Gastroesophageal sphincter (tissue), 4 donors: ENCODE data around the gene ZBTB25. TPM values are rescaled to one million over a fixed set of nuclear protein-coding genes. Genes with fewer than 3 reads are reported as not detected.

Experiments
- ATAC-seq: fragments of 150-250 bp; one replicate; pipeline ENCODE4 v1.9.1; 2016; ENCODE audit warnings: mild to moderate bottlenecking, moderate library complexity
- H3K27ac ChIP-seq, 4 donors: fragments of 200-600 bp; sonication (generic) in 3 of 4; 1 replicate in 3 of 4; 2 replicates in 1 of 4; pipeline ENCODE4 v1.5.1; 2016 to 2019
- H3K27me3 ChIP-seq: fragments of 200-600 bp; sonication (generic); one replicate; pipeline ENCODE4 v1.5.1; 2019
- H3K36me3 ChIP-seq, 2 donors: fragments of 200-600 bp; sonication (generic); one replicate each; pipeline ENCODE4 v1.5.1; 2019; ENCODE audit warnings: control low read depth in 1 of 2
- H3K4me1 ChIP-seq, 3 donors: fragments of 200-600 bp; sonication (generic); 1 replicate in 2 of 3; 2 replicates in 1 of 3; pipeline ENCODE4 v1.5.1; 2016 to 2019; ENCODE audit warnings: control low read depth in 2 of 3
- H3K4me3 ChIP-seq, 2 donors: fragments of 200-600 bp; sonication (generic); one replicate each; pipeline ENCODE4 v1.5.1; 2019; ENCODE audit warnings: mild to moderate bottlenecking in 1 of 2, moderate library complexity in 1 of 2
- H3K9me3 ChIP-seq, 3 donors: fragments of 200-600 bp; sonication (generic); one replicate each; pipeline ENCODE4 v1.5.1; 2017 to 2019; ENCODE audit warnings: control low read depth in 2 of 3
- CTCF ChIP-seq, 4 experiments: fragments of 200-600 bp in 2 of 4; fragments of 450-650 bp in 2 of 4; sonication (generic) in 1 of 4; IDR thresholded peaks; one replicate each; pipeline ENCODE4 v1.5.1; 2017 to 2019; ENCODE audit warnings: antibody characterized with exemption in 4 of 4, mild to moderate bottlenecking in 2 of 4, moderate library complexity in 2 of 4
- EP300 ChIP-seq: sonication (generic); formaldehyde crosslinking; IDR thresholded peaks from one replicate; pipeline ENCODE4 v1.6.1; 2017; ENCODE audit warnings: antibody characterized with exemption, mild to moderate bottlenecking
- POLR2A ChIP-seq, 2 donors: fragments of 450-650 bp; IDR thresholded peaks; one replicate each; pipeline ENCODE4 v1.6.1; 2017; ENCODE audit warnings: antibody characterized with exemption in 2 of 2, mild to moderate bottlenecking in 2 of 2, moderate library complexity in 1 of 2
- POLR2AphosphoS5 ChIP-seq: sonication (generic); formaldehyde crosslinking; IDR thresholded peaks from one replicate; pipeline ENCODE4 v1.6.1; 2017; ENCODE audit warnings: antibody characterized with exemption
- WGBS, 2 donors: methylation state at CpG; one replicate each; pipeline ENCODE4 v1.1.5; 2018; ENCODE audit warnings: low coverage in 1 of 2; 5-methylcytosine and 5-hydroxymethylcytosine counted together
- total RNA-seq, 4 donors: library from RNA; depleted of rRNA; stranded (reverse); fragments of >200 nt; gene quantifications; one replicate each; pipeline ENCODE4 v1.1.0, GENCODE V29; 2016

ZBTB25 gene
- total RNA-seq, 4 donors from 2014 or later: 7.4 to 12.5 (median 9.8) TPM

GRCh38 chr14:64410084-64410774 is 93.4 kb downstream of the ZBTB25 start:
- WGBS, 2 donors: 100% methylated on average over 1 of the region's 5 CpGs; no CpG with 5 or more reads in 1 of the 2 donors
- Histone ChIP-seq H3K9me3 (no peaks in the 10 kb centered on the region), H3K27ac (no peak overlapping the region), H3K36me3 (peaks cover 0 to 43% of the 10 kb centered on the region in 2 donors), H3K4me3 (no peak overlapping the region), H3K27me3 (no peaks in the 10 kb centered on the region), H3K4me1 (no peaks in the 10 kb centered on the region)
- TF ChIP-seq EP300: no peak
- no peak for TF ChIP-seq POLR2AphosphoS5
- TF ChIP-seq POLR2A (IDR thresholded peaks at IDR 0.05): no peak
- TF ChIP-seq CTCF (IDR thresholded peaks at IDR 0.05): no peak
- ATAC-seq: no peak

- Histone ChIP-seq H3K27me3 (no peaks in the 10 kb centered on the region), H3K9me3 (no peaks in the 10 kb centered on the region), H3K4me3 (no peak overlapping the region), H3K36me3 (peaks cover 0 to 41% of the 10 kb centered on the region in 2 donors), H3K4me1 (no peaks in the 10 kb centered on the region), H3K27ac (no peak overlapping the region)
- 90% methylated on average over 6 to 7 of the region's 7 CpGs for WGBS, 2 donors
- no peak for ATAC-seq
- TF ChIP-seq CTCF (IDR thresholded peaks at IDR 0.05) (no peak), EP300 (no peak), POLR2AphosphoS5 (no peak), POLR2A (IDR thresholded peaks at IDR 0.05) (no peak)
These were observed 94.3 kb downstream of the ZBTB25 start for GRCh38 chr14:64409126-64409920.

- ATAC-seq: no peak
- 100% methylated on average over 2 of the region's 2 CpGs; no CpG with 5 or more reads in 1 of the 2 donors for WGBS, 2 donors
- H3K27ac ChIP-seq: no peak overlapping the region
These were observed 96.3 kb downstream of the ZBTB25 start for GRCh38 chr14:64407329-64407728.

GRCh38 chr14:64405295-64405694 is 98.3 kb downstream of the ZBTB25 start:
- H3K27me3 ChIP-seq: no peaks in the 10 kb centered on the region
- H3K36me3 ChIP-seq: peaks cover 0 to 44% of the 10 kb centered on the region in 2 donors
- peaks cover 0 to 6% (median 0%) of the 10 kb centered on the region in 3 donors for H3K4me1 ChIP-seq
- no peak for ATAC-seq
- 90 to 95% methylated on average over 4 of the region's 4 CpGs for WGBS, 2 donors
- TF ChIP-seq POLR2AphosphoS5: no peak
- TF ChIP-seq POLR2A (IDR thresholded peaks at IDR 0.05): no peak
- TF ChIP-seq CTCF (IDR thresholded peaks at IDR 0.05): no peak
- TF ChIP-seq EP300: no peak
- H3K4me3 ChIP-seq: no peak overlapping the region
- no peaks in the 10 kb centered on the region for H3K9me3 ChIP-seq
- no peak overlapping the region for H3K27ac ChIP-seq

More at GRCh38 chr14:64407329-64407728, 96.3 kb downstream of the ZBTB25 start:
- no peak for TF ChIP-seq EP300
- TF ChIP-seq POLR2AphosphoS5: no peak
- no peak for TF ChIP-seq POLR2A (IDR thresholded peaks at IDR 0.05)
- no peak for TF ChIP-seq CTCF (IDR thresholded peaks at IDR 0.05)
- H3K36me3 ChIP-seq: peaks cover 0 to 40% of the 10 kb centered on the region in 2 donors
- H3K9me3 ChIP-seq: no peaks in the 10 kb centered on the region
- H3K4me3 ChIP-seq: no peak overlapping the region
- no peaks in the 10 kb centered on the region for H3K4me1 ChIP-seq
- H3K27me3 ChIP-seq: no peaks in the 10 kb centered on the region
